ENCODE measurements around the gene UBA52. TPM values are rescaled to one million over a fixed set of nuclear protein-coding genes. Genes with fewer than 3 reads are reported as not detected.

The UBA52 gene
- total and polyA plus RNA-seq, 2 of the 13 experiments (the other 11 are each of a cell fraction or from before 2014, with no cell fraction given): 959 to 1,782 TPM

DNA sequence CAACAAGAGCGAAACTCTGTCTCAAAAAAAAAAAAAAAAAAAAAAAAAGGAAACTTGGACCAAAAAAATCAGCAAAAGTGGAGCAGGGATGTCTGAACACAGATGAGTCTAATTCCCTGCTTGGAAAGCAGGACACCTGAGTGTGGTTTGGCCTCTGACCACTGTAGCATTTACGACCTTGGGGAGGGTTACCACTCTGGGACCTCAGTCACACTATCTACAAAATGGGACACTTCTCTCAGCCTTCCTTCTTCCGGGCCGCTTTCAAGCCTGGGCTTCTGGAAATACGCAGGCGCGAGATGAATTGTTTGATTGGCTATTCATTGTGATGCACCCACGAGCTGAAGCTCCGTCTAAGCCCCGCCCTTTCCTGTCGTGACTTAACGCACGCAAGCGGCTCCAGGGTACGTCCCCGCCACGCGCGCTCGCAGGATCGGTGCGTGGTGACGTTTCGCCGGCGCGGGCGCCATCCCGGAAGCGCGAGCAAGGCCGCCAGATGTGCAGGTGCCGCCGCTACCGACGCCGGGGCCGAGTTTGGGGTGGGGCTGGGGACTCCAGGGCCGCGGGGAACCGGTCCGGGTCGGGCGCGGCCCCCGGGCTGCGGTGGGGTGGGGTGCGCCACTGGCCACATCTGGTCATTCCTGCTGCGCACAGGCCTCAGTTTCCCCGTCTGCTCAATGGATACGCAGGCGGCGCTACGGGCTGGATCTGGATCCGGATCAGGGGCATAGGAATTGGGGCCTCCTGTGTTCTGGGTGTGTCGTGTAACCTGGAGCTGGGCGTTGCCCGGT lies 14.1 kb upstream of the UBA52 start, which contains the start of gene KXD1 (continued):
- TF ChIP-seq ZNF674 (CRISPR knock-in tag; IDR thresholded peaks at IDR 0.05; ENCODE audit: low read depth) (no peak), ZKSCAN5 (CRISPR knock-in tag; IDR thresholded peaks at IDR 0.05) (no peak), SRSF4 (IDR thresholded peaks at IDR 0.05; ENCODE audit: low read depth, low read length, poor library complexity, severe bottlenecking) (no peak), SPEN (CRISPR knock-in tag; IDR thresholded peaks at IDR 0.05; ENCODE audit: low read depth) (peak; percentile 85), PHF8 (CRISPR knock-in tag; IDR thresholded peaks at IDR 0.05) (peak; percentile 71; the same call in 1 of the 2 replicates), CHD4 (IDR thresholded peaks at IDR 0.05; ENCODE audit: borderline replicate concordance, low read length) (peak; percentile 95), BRCA1 (CRISPR knock-in tag; IDR thresholded peaks at IDR 0.05) (no peak), ZNF709 (CRISPR knock-in tag; IDR thresholded peaks at IDR 0.05) (peak; percentile 42), KAT2B (IDR thresholded peaks at IDR 0.05; ENCODE audit: borderline replicate concordance, low read depth, low read length) (no peak), ZNF564 (CRISPR knock-in tag; IDR thresholded peaks at IDR 0.05) (no peak), TEAD2 (CRISPR knock-in tag; IDR thresholded peaks at IDR 0.05) (no peak), ZNF263 (CRISPR knock-in tag; IDR thresholded peaks at IDR 0.05) (no peak), ZNF33B (CRISPR knock-in tag; IDR thresholded peaks at IDR 0.05) (no peak), ZNF225 (CRISPR knock-in tag; IDR thresholded peaks at IDR 0.05) (0 out of 2 replicates have a peak, but pooled peaks have one; percentile 26), MAFF (IDR thresholded peaks at IDR 0.05; ENCODE audit: low read depth, low read length) (no peak), NAIF1 (CRISPR knock-in tag; IDR thresholded peaks at IDR 0.05; ENCODE audit: borderline replicate concordance) (no peak)
- TF ChIP-seq, protein P1, sequence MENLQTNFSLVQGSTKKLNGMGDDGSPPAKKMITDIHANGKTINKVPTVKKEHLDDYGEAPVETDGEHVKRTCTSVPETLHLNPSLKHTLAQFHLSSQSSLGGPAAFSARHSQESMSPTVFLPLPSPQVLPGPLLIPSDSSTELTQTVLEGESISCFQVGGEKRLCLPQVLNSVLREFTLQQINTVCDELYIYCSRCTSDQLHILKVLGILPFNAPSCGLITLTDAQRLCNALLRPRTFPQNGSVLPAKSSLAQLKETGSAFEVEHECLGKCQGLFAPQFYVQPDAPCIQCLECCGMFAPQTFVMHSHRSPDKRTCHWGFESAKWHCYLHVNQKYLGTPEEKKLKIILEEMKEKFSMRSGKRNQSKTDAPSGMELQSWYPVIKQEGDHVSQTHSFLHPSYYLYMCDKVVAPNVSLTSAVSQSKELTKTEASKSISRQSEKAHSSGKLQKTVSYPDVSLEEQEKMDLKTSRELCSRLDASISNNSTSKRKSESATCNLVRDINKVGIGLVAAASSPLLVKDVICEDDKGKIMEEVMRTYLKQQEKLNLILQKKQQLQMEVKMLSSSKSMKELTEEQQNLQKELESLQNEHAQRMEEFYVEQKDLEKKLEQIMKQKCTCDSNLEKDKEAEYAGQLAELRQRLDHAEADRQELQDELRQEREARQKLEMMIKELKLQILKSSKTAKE (CRISPR knock-in tag; IDR thresholded peaks at IDR 0.05; ENCODE audit: borderline replicate concordance): no peak
- TF ChIP-seq, protein P2, sequence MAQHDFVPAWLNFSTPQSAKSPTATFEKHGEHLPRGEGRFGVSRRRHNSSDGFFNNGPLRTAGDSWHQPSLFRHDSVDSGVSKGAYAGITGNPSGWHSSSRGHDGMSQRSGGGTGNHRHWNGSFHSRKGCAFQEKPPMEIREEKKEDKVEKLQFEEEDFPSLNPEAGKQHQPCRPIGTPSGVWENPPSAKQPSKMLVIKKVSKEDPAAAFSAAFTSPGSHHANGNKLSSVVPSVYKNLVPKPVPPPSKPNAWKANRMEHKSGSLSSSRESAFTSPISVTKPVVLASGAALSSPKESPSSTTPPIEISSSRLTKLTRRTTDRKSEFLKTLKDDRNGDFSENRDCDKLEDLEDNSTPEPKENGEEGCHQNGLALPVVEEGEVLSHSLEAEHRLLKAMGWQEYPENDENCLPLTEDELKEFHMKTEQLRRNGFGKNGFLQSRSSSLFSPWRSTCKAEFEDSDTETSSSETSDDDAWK (CRISPR knock-in tag; IDR thresholded peaks at IDR 0.05): no peak
- TF ChIP-seq, protein P3, sequence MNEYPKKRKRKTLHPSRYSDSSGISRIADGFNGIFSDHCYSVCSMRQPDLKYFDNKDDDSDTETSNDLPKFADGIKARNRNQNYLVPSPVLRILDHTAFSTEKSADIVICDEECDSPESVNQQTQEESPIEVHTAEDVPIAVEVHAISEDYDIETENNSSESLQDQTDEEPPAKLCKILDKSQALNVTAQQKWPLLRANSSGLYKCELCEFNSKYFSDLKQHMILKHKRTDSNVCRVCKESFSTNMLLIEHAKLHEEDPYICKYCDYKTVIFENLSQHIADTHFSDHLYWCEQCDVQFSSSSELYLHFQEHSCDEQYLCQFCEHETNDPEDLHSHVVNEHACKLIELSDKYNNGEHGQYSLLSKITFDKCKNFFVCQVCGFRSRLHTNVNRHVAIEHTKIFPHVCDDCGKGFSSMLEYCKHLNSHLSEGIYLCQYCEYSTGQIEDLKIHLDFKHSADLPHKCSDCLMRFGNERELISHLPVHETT (CRISPR knock-in tag; conservative IDR thresholded peaks at IDR 0.05): no peak
- TF ChIP-seq, protein P4, sequence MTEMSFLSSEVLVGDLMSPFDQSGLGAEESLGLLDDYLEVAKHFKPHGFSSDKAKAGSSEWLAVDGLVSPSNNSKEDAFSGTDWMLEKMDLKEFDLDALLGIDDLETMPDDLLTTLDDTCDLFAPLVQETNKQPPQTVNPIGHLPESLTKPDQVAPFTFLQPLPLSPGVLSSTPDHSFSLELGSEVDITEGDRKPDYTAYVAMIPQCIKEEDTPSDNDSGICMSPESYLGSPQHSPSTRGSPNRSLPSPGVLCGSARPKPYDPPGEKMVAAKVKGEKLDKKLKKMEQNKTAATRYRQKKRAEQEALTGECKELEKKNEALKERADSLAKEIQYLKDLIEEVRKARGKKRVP (CRISPR knock-in tag; IDR thresholded peaks at IDR 0.05): no peak
- TF ChIP-seq, protein P5, sequence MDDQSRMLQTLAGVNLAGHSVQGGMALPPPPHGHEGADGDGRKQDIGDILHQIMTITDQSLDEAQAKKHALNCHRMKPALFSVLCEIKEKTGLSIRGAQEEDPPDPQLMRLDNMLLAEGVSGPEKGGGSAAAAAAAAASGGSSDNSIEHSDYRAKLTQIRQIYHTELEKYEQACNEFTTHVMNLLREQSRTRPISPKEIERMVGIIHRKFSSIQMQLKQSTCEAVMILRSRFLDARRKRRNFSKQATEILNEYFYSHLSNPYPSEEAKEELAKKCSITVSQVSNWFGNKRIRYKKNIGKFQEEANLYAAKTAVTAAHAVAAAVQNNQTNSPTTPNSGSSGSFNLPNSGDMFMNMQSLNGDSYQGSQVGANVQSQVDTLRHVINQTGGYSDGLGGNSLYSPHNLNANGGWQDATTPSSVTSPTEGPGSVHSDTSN (CRISPR knock-in tag; IDR thresholded peaks at IDR 0.05; ENCODE audit: borderline replicate concordance): no peak
- TF ChIP-seq, protein P6, sequence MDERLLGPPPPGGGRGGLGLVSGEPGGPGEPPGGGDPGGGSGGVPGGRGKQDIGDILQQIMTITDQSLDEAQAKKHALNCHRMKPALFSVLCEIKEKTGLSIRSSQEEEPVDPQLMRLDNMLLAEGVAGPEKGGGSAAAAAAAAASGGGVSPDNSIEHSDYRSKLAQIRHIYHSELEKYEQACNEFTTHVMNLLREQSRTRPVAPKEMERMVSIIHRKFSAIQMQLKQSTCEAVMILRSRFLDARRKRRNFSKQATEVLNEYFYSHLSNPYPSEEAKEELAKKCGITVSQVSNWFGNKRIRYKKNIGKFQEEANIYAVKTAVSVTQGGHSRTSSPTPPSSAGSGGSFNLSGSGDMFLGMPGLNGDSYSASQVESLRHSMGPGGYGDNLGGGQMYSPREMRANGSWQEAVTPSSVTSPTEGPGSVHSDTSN (CRISPR knock-in tag; IDR thresholded peaks at IDR 0.05): no peak
